IPS-18a (cell line): ENCODE results near the gene YJEFN3.

Experiments used
- H3K27ac ChIP-seq: one replicate; pipeline ENCODE4 v1.5.1; 2013; ENCODE audit warnings: low read length
- H3K27me3 ChIP-seq: one replicate; pipeline ENCODE4 v1.6.1; 2013; ENCODE audit warnings: mild to moderate bottlenecking, low read length; ENCODE audit not compliant: control insufficient read depth, insufficient read depth
- H3K36me3 ChIP-seq: one replicate; pipeline ENCODE4 v1.6.1; 2013; ENCODE audit warnings: low read depth, low read length; ENCODE audit not compliant: control insufficient read depth
- H3K4me1 ChIP-seq: one replicate; pipeline ENCODE4 v1.6.1; 2013; ENCODE audit warnings: low read depth, low read length; ENCODE audit not compliant: control insufficient read depth
- H3K4me3 ChIP-seq: one replicate; pipeline ENCODE4 v1.5.1; 2013; ENCODE audit warnings: low read length
- H3K9ac ChIP-seq: one replicate; pipeline ENCODE4 v1.6.1; 2013; ENCODE audit warnings: mild to moderate bottlenecking, low read length, moderate library complexity
- H3K9me3 ChIP-seq: one replicate; pipeline ENCODE4 v1.6.1; 2013; ENCODE audit warnings: low read depth, low read length; ENCODE audit not compliant: control insufficient read depth

YJEFN3 gene

DNA sequence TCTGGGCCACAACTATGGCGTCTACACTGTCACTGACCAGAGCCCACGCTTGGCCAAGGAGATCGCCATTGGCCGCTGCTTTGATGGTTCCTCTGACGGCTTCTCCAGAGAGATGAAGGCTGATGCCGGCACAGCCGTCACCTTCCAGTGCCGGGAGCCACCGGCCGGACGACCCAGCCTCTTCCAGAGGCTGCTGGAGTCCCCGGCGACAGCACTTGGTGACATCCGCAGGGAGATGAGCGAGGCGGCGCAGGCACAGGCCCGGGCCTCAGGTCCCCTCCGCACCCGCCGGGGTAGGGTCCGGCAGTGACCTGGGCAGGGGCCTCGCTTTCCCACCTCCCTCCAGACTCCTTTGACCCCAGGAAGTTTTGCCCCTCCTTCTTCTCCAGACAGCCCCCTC is 17.0 kb downstream of the YJEFN3 start:
- Histone ChIP-seq H3K4me1 (no peaks in the 10 kb centered on the region), H3K27me3 (no peaks in the 10 kb centered on the region), H3K36me3 (no peaks in the 10 kb centered on the region), H3K4me3 (no peak overlapping the region), H3K9me3 (no peaks in the 10 kb centered on the region), H3K27ac (no peak overlapping the region), H3K9ac (no peak overlapping the region)

DNA sequence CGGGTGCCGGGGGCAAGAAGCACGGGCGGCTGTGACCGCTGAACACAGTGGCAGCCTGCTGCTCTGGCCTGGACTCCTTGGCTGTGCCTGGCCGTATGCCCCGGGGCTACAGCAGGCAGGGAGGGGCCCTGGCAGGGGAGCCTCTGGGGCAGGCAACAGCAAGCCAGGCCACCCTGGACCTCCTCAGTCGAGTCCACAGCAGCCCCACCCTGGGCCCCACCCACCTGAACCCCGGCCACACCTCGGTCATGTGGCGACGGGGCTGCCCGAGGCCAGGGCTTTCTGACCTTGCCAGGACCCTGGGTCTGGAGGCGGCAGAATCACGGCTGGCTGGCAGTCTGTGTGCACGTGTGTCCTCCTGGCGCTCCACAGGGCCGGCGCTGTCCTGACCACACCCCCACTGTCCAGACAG is 18.0 kb downstream of the YJEFN3 start:
- no peaks in the 10 kb centered on the region for H3K9me3 ChIP-seq
- H3K9ac ChIP-seq = no peak overlapping the region
- no peak overlapping the region for H3K27ac ChIP-seq
- no peaks in the 10 kb centered on the region for H3K27me3 ChIP-seq
- H3K36me3 ChIP-seq = no peaks in the 10 kb centered on the region
- H3K4me1 ChIP-seq = no peaks in the 10 kb centered on the region
- no peak overlapping the region for H3K4me3 ChIP-seq

DNA sequence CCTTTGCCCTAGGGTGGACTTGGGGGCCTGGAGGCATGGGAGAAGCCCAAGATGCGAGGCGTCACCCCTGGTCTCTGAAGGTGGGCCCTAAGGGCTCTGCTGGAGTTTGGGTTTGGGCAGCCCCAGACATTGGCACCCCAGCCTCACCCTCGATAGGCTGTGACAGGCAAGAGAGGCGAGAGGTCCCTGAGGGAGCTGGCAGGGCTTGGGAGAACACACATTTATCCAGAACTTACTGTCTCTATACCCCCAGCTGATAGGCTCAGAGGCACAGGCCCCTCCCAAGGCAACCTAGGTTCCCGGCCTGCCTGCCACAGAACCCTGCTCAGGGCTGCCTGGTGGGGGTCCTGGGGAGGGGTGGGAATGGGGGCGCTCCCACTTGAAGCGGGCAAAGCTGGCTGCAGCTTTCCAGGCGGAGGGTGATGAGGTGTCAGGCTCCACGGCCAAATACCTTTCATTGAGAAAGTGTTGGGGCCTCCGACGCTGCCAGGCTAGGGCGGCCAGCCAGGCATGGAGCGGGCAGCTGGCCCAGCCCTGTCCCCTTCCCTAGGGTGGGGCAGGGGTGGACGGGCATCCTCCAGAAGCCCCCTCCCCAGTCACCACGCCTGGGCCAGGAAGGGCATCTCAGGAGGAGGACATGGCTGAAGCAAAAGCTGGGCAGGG is 19.1 kb downstream of the YJEFN3 start:
- H3K4me1 ChIP-seq = no peaks in the 10 kb centered on the region
- H3K27ac ChIP-seq = no peak overlapping the region
- H3K9ac ChIP-seq = no peak overlapping the region
- H3K36me3 ChIP-seq = no peaks in the 10 kb centered on the region
- H3K4me3 ChIP-seq = no peak overlapping the region
- H3K9me3 ChIP-seq = no peaks in the 10 kb centered on the region
- no peaks in the 10 kb centered on the region for H3K27me3 ChIP-seq

- no peak overlapping the region for H3K9ac ChIP-seq
These were observed 20.4 kb downstream of the YJEFN3 start for GRCh38 chr19:19548915-19549759.

DNA sequence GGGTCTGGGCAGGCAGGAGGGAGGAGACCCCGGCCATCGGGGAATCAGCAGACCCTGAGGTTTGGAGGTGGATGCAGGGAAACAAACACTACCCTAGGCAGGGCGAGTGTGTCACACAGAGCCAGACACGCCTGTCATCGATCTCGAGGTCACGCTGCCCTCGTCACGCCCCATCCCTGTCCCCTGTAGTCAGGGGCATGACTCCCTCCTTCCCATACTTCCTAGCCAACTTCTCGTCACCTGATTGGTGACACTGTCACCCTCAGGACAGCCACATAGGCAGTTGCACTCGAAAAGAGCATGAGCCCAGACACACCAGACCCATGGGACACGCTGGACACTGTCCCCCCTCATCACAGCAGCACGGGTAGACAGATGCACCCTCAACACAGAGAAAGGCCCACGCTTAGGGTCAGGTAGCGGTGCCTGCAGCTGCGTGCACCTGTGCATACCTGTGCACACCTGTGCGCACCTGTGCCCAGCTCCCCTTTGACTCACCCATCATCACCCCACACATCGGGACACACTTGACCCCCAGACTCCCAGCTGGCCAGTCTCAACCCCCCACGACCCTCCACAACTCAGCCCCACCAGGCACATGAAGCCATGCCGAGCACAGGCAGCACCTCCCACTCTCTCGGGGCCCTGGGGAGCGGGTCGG is 21.2 kb downstream of the YJEFN3 start:
- Histone ChIP-seq H3K9me3 (no peaks in the 10 kb centered on the region), H3K27me3 (no peaks in the 10 kb centered on the region), H3K9ac (no peak overlapping the region), H3K36me3 (no peaks in the 10 kb centered on the region), H3K27ac (no peak overlapping the region), H3K4me1 (no peaks in the 10 kb centered on the region), H3K4me3 (no peak overlapping the region)

More at GRCh38 chr19:19548915-19549759, 20.4 kb downstream of the YJEFN3 start:
- Histone ChIP-seq H3K27ac (no peak overlapping the region), H3K4me3 (no peak overlapping the region), H3K36me3 (no peaks in the 10 kb centered on the region), H3K9me3 (no peaks in the 10 kb centered on the region), H3K27me3 (no peaks in the 10 kb centered on the region), H3K4me1 (no peaks in the 10 kb centered on the region)

DNA sequence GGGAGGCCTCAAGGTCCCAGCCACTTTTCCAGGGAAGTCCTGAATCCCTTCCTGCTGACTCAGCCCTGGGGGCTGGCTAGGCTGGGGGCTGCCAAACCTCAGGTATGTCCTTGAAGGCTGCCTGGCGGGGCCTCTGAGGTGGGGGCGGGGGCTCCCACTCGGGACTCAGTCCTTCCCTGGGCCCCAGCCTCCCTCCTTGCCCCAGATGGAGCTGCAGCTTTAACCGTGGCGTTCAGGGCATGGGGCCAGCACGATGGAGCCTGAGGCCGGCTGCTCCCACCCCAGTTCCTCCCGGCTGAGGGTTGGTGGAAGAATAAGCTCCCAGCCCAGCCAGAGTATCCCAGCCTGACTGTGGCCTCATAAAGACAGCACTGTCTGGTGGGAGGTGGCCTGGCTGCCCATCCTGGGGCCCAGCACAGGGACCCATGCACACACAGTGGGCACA is 21.8 kb downstream of the YJEFN3 start:
- H3K27ac ChIP-seq = no peak overlapping the region
- H3K36me3 ChIP-seq = no peaks in the 10 kb centered on the region
- no peaks in the 10 kb centered on the region for H3K9me3 ChIP-seq

GRCh38 chr19:19550972-19551852 is 22.5 kb downstream of the YJEFN3 start:
- H3K36me3 ChIP-seq = no peaks in the 10 kb centered on the region
- no peaks in the 10 kb centered on the region for H3K27me3 ChIP-seq
- no peak overlapping the region for H3K27ac ChIP-seq
- no peak overlapping the region for H3K9ac ChIP-seq
- no peaks in the 10 kb centered on the region for H3K4me1 ChIP-seq
- H3K4me3 ChIP-seq = no peak overlapping the region
- no peaks in the 10 kb centered on the region for H3K9me3 ChIP-seq

More for the DNA sequence above, 21.8 kb downstream of the YJEFN3 start:
- no peak overlapping the region for H3K4me3 ChIP-seq
- no peaks in the 10 kb centered on the region for H3K27me3 ChIP-seq
- no peaks in the 10 kb centered on the region for H3K4me1 ChIP-seq
- H3K9ac ChIP-seq = no peak overlapping the region

GRCh38 chr19:19551853-19552192 is 23.1 kb downstream of the YJEFN3 start:
- Histone ChIP-seq H3K4me1 (no peaks in the 10 kb centered on the region), H3K4me3 (no peak overlapping the region), H3K27me3 (no peaks in the 10 kb centered on the region), H3K9me3 (no peaks in the 10 kb centered on the region), H3K27ac (no peak overlapping the region), H3K36me3 (no peaks in the 10 kb centered on the region), H3K9ac (no peak overlapping the region)

DNA sequence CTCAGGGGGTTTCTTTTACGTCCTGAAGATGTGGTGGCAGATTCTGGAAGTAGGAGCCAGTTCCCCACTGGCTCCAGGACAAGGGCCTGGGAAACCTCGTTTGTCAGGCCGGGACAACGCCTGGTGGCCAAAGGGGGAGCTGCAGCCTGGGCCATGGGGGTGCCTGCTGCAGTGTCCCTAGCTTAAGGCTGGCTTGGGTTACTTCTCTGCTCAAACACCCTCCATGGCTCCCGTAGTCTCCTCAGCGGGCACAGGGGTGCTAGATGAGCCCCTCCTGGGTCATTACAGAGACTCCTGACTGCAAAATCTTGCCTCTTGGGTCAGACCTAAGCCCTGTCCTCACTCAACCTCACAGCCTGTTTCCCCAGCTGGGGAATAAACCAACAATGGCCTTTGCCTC is 24.1 kb downstream of the YJEFN3 start:
- Histone ChIP-seq H3K4me1 (no peaks in the 10 kb centered on the region), H3K27me3 (no peaks in the 10 kb centered on the region), H3K9ac (no peak overlapping the region), H3K9me3 (no peaks in the 10 kb centered on the region), H3K27ac (no peak overlapping the region), H3K36me3 (no peaks in the 10 kb centered on the region), H3K4me3 (no peak overlapping the region)

- no peaks in the 10 kb centered on the region for H3K4me1 ChIP-seq
- H3K9ac ChIP-seq = no peak overlapping the region
- no peaks in the 10 kb centered on the region for H3K27me3 ChIP-seq
- no peaks in the 10 kb centered on the region for H3K9me3 ChIP-seq
- H3K36me3 ChIP-seq = no peaks in the 10 kb centered on the region
- no peak overlapping the region for H3K4me3 ChIP-seq
- H3K27ac ChIP-seq = no peak overlapping the region
These were observed 25.0 kb downstream of the YJEFN3 start for GRCh38 chr19:19553670-19554069.
